SK-N-MC (cell line): ENCODE results near the gene JMJD1C.

Experiments
- EZH2 ChIP-seq: fragments of 200-600 bp; sonication (generic); IDR thresholded peaks from one replicate; pipeline ENCODE4 v1.6.1; 2017; ENCODE audit warnings: antibody characterized with exemption
- FOXP2 ChIP-seq: optimal IDR thresholded peaks from 2 replicates; pipeline ENCODE3; 2011; ENCODE audit warnings: mild to moderate bottlenecking, moderate library complexity; ENCODE audit not compliant: insufficient read depth; ENCODE audit errors: extremely low read length, control extremely low read depth
- POLR2AphosphoS5 ChIP-seq: IDR thresholded peaks from 2 replicates; pipeline ENCODE4 v1.6.1; 2012; ENCODE audit warnings: mild to moderate bottlenecking, low read depth, low read length, borderline replicate concordance

GRCh38 chr10:63128443-63128842 lies 337.3 kb downstream of the JMJD1C start:
- TF ChIP-seq EZH2, result no peak
- no peak for TF ChIP-seq FOXP2
- TF ChIP-seq POLR2AphosphoS5, result no peak
